Measurements from ENCODE around the gene DUSP22.

GRCh38 chr6:351011-351866 lies 59.0 kb downstream of the DUSP22 start:
- no peak for TF ChIP-seq EZH2phosphoT487 (IDR thresholded peaks at IDR 0.05)
- no peak for TF ChIP-seq EZH2 (IDR thresholded peaks at IDR 0.05)
